Activated T-cell treated with anti-CD3 and anti-CD28 coated beads, Interleukin-2, amount 50 U/mL, for 4 hours (primary cell): Measurements from ENCODE around the gene SNHG17. TPM values are rescaled to one million over a fixed set of nuclear protein-coding genes. Genes with fewer than 3 reads are reported as not detected.
"Not testable (repeated sequence)": the region's sequence is repeated elsewhere in the genome, so short reads cannot be mapped to it uniquely, and the experiment has no call there.

Experiments used
- ATAC-seq, 2 donors: fragments of 200-7000 bp; cut with Tn5 transposase; one replicate each; pipeline ENCODE4 v1.10.0; 2021
- DNase-seq: peaks from one replicate; pipeline ENCODE4 v3.0.0-alpha.2; 2020
- H3K27me3 Mint-ChIP-seq: one replicate; pipeline ENCODE4 v1.8.0; 2021; ENCODE audit warnings: low read depth, mixed read lengths
- H3K36me3 Mint-ChIP-seq: one replicate; pipeline ENCODE4 v1.8.0; 2022; ENCODE audit warnings: mixed read lengths; ENCODE audit not compliant: insufficient read depth
- H3K4me1 Mint-ChIP-seq: one replicate; pipeline ENCODE4 v1.8.0; 2021; ENCODE audit warnings: low read depth, mixed read lengths
- H3K4me3 Mint-ChIP-seq: one replicate; pipeline ENCODE4 v1.8.0; 2021; ENCODE audit warnings: mild to moderate bottlenecking, moderate library complexity, mixed read lengths
- H3K9me3 Mint-ChIP-seq: one replicate; pipeline ENCODE4 v1.8.0; 2021; ENCODE audit warnings: mixed read lengths
- total RNA-seq, 3 donors: library from RNA; stranded (reverse); gene quantifications; one replicate each; pipeline ENCODE4 v1.2.1, GENCODE V29; 2021

SNHG17 gene
- total RNA-seq, 3 donors from 2014 or later = 138 to 310 (median 239) TPM

GRCh38 chr20:38418509-38419204 is 16.5 kb downstream of the SNHG17 start:
- Mint-ChIP-seq H3K4me1 (peaks cover 1% of the 10 kb centered on the region), H3K4me3 (no peak overlapping the region), H3K36me3 (peaks cover 66% of the 10 kb centered on the region), H3K9me3 (no peaks in the 10 kb centered on the region), H3K27me3 (no peaks in the 10 kb centered on the region)
- peak; percentile 16 to 19 for ATAC-seq
- DNase-seq = no peak

- DNase-seq (no peak), ATAC-seq (no peak)
- Mint-ChIP-seq H3K9me3 (no peaks in the 10 kb centered on the region), H3K27me3 (no peaks in the 10 kb centered on the region), H3K36me3 (peaks cover 53% of the 10 kb centered on the region), H3K4me1 (no peaks in the 10 kb centered on the region), H3K4me3 (no peak overlapping the region)
Measured at GRCh38 chr20:38414769-38415450, 20.2 kb downstream of the SNHG17 start.

GRCh38 chr20:38412877-38413577 is 22.1 kb downstream of the SNHG17 start:
- Mint-ChIP-seq H3K4me1 (no peaks in the 10 kb centered on the region), H3K4me3 (no peak overlapping the region), H3K36me3 (peaks cover 46% of the 10 kb centered on the region), H3K27me3 (no peaks in the 10 kb centered on the region), H3K9me3 (no peaks in the 10 kb centered on the region)
- ATAC-seq = no peak
- DNase-seq = no peak

- H3K9me3 Mint-ChIP-seq, ATAC-seq, H3K27me3 Mint-ChIP-seq, H3K4me3 Mint-ChIP-seq, H3K4me1 Mint-ChIP-seq, DNase-seq: not testable (repeated sequence)
- H3K36me3 Mint-ChIP-seq = peaks cover 28% of the 10 kb centered on the region
Measured at GRCh38 chr20:38407822-38408221, 27.3 kb downstream of the SNHG17 start.

- Mint-ChIP-seq H3K4me3 (no peak overlapping the region), H3K4me1 (no peaks in the 10 kb centered on the region), H3K27me3 (no peaks in the 10 kb centered on the region), H3K9me3 (peaks cover 4% of the 10 kb centered on the region), H3K36me3 (peaks cover 23% of the 10 kb centered on the region)
- DNase-seq (no peak), ATAC-seq (no peak)
Measured at GRCh38 chr20:38407321-38407720, 27.8 kb downstream of the SNHG17 start.

- ATAC-seq (no peak), DNase-seq (no peak)
- no peaks in the 10 kb centered on the region for H3K4me1 Mint-ChIP-seq
- H3K9me3 Mint-ChIP-seq = peaks cover 4% of the 10 kb centered on the region
- H3K4me3 Mint-ChIP-seq = no peak overlapping the region
- H3K27me3 Mint-ChIP-seq = no peaks in the 10 kb centered on the region
- peaks cover 20% of the 10 kb centered on the region for H3K36me3 Mint-ChIP-seq
Measured at GRCh38 chr20:38406476-38406875, 28.7 kb downstream of the SNHG17 start.

GRCh38 chr20:38405132-38405531 is 30.0 kb downstream of the SNHG17 start:
- no peak overlapping the region for H3K4me3 Mint-ChIP-seq
- ATAC-seq (no peak), DNase-seq (no peak)
- H3K9me3 Mint-ChIP-seq = peaks cover 4% of the 10 kb centered on the region
- H3K4me1 Mint-ChIP-seq = no peaks in the 10 kb centered on the region
- H3K36me3 Mint-ChIP-seq = peaks cover 15% of the 10 kb centered on the region
- H3K27me3 Mint-ChIP-seq = no peaks in the 10 kb centered on the region

- Mint-ChIP-seq H3K36me3 (peaks cover 15% of the 10 kb centered on the region), H3K9me3 (peaks cover 4% of the 10 kb centered on the region), H3K4me1 (no peaks in the 10 kb centered on the region), H3K27me3 (no peaks in the 10 kb centered on the region), H3K4me3 (no peak overlapping the region)
- DNase-seq (no peak), ATAC-seq (no peak)
Measured at GRCh38 chr20:38404016-38404415, 31.1 kb downstream of the SNHG17 start.

- peaks cover 12% of the 10 kb centered on the region for H3K36me3 Mint-ChIP-seq
- no peak for DNase-seq
Measured at GRCh38 chr20:38402816-38403215, 32.3 kb downstream of the SNHG17 start.

GRCh38 chr20:38402089-38402488 is 33.0 kb downstream of the SNHG17 start:
- DNase-seq (no peak), ATAC-seq (no peak)
- no peak overlapping the region for H3K4me3 Mint-ChIP-seq
- H3K27me3 Mint-ChIP-seq = no peaks in the 10 kb centered on the region
- peaks cover 12% of the 10 kb centered on the region for H3K36me3 Mint-ChIP-seq
- no peaks in the 10 kb centered on the region for H3K4me1 Mint-ChIP-seq
- peaks cover 4% of the 10 kb centered on the region for H3K9me3 Mint-ChIP-seq

More at GRCh38 chr20:38402816-38403215, 32.3 kb downstream of the SNHG17 start:
- Mint-ChIP-seq H3K4me3 (no peak overlapping the region), H3K27me3 (no peaks in the 10 kb centered on the region), H3K9me3 (peaks cover 4% of the 10 kb centered on the region), H3K4me1 (no peaks in the 10 kb centered on the region)
- ATAC-seq = no peak

- not testable (repeated sequence) for H3K36me3 Mint-ChIP-seq, H3K4me1 Mint-ChIP-seq, H3K9me3 Mint-ChIP-seq, H3K27me3 Mint-ChIP-seq, ATAC-seq, H3K4me3 Mint-ChIP-seq, DNase-seq
Measured at GRCh38 chr20:38395751-38396395, 39.3 kb downstream of the SNHG17 start.

- no peak for DNase-seq
- no peaks in the 10 kb centered on the region for H3K36me3 Mint-ChIP-seq
- no peak overlapping the region for H3K4me3 Mint-ChIP-seq
- H3K9me3 Mint-ChIP-seq = no peaks in the 10 kb centered on the region
- H3K27me3 Mint-ChIP-seq = peaks cover 6% of the 10 kb centered on the region
- ATAC-seq = no peak
- H3K4me1 Mint-ChIP-seq = no peaks in the 10 kb centered on the region
Measured at GRCh38 chr20:38395165-38395564, 40.0 kb downstream of the SNHG17 start.

GRCh38 chr20:38393259-38393658 is 41.9 kb downstream of the SNHG17 start:
- ATAC-seq = no peak
- H3K36me3 Mint-ChIP-seq = no peaks in the 10 kb centered on the region
- peaks cover 4% of the 10 kb centered on the region for H3K9me3 Mint-ChIP-seq
- H3K4me3 Mint-ChIP-seq = no peak overlapping the region
- peaks cover 9% of the 10 kb centered on the region for H3K27me3 Mint-ChIP-seq
- DNase-seq = no peak
- H3K4me1 Mint-ChIP-seq = no peaks in the 10 kb centered on the region

GRCh38 chr20:38392356-38392755 is 42.8 kb downstream of the SNHG17 start:
- no peak overlapping the region for H3K4me3 Mint-ChIP-seq
- no peak for ATAC-seq
- no peak for DNase-seq
- peaks cover 12% of the 10 kb centered on the region for H3K27me3 Mint-ChIP-seq
- no peaks in the 10 kb centered on the region for H3K4me1 Mint-ChIP-seq
- H3K9me3 Mint-ChIP-seq = peaks cover 4% of the 10 kb centered on the region
- H3K36me3 Mint-ChIP-seq = no peaks in the 10 kb centered on the region
